Stimulated activated memory B cell treated with anti-CD40 and anti-IgM and Interleukin-4, amounts not matched to agents 10 μg/mL and 1 μg/mL and 100 μg/mL, for 72 hours (primary cell): Measurements from ENCODE around the gene STPG1.

Experiments
- ATAC-seq: fragments of 150-1000 bp; cut with Tn5 transposase; 2 replicates; pipeline ENCODE4 v1.10.0; 2021
- H3K27ac Mint-ChIP-seq: one replicate; pipeline ENCODE4 v1.8.0; 2022; ENCODE audit warnings: mild to moderate bottlenecking, mixed read lengths
- H3K27me3 Mint-ChIP-seq: one replicate; pipeline ENCODE4 v1.8.0; 2022; ENCODE audit warnings: mixed read lengths
- H3K36me3 Mint-ChIP-seq: one replicate; pipeline ENCODE4 v1.8.0; 2022; ENCODE audit warnings: mixed read lengths
- H3K4me1 Mint-ChIP-seq: one replicate; pipeline ENCODE4 v1.8.0; 2022; ENCODE audit warnings: mixed read lengths
- H3K4me3 Mint-ChIP-seq: one replicate; pipeline ENCODE4 v1.8.0; 2022; ENCODE audit warnings: mild to moderate bottlenecking, moderate library complexity, mixed read lengths
- H3K9me3 Mint-ChIP-seq: one replicate; pipeline ENCODE4 v1.8.0; 2022; ENCODE audit warnings: mixed read lengths

Gene STPG1

GRCh38 chr1:24391882-24392603 is 21.5 kb downstream of the STPG1 start:
- Mint-ChIP-seq H3K36me3 (peaks cover 8% of the 10 kb centered on the region), H3K4me3 (peak overlapping the region; percentile 71)

GRCh38 chr1:24390924-24391782 is 22.4 kb downstream of the STPG1 start:
- Mint-ChIP-seq H3K36me3 (peaks cover 15% of the 10 kb centered on the region), H3K27me3 (no peaks in the 10 kb centered on the region), H3K4me3 (peak overlapping the region; percentile 71), H3K4me1 (peaks cover 50% of the 10 kb centered on the region), H3K9me3 (no peaks in the 10 kb centered on the region), H3K27ac (peak overlapping the region; percentile 97)
- peak; percentile 79 for ATAC-seq

More at GRCh38 chr1:24391882-24392603, 21.5 kb downstream of the STPG1 start:
- Mint-ChIP-seq H3K4me1 (peaks cover 41% of the 10 kb centered on the region), H3K27ac (peak overlapping the region; percentile 97), H3K27me3 (no peaks in the 10 kb centered on the region), H3K9me3 (no peaks in the 10 kb centered on the region)
- peak; percentile 87 for ATAC-seq

- Mint-ChIP-seq H3K27me3 (no peaks in the 10 kb centered on the region), H3K9me3 (no peaks in the 10 kb centered on the region), H3K4me3 (no peak overlapping the region), H3K27ac (no peak overlapping the region), H3K4me1 (peaks cover 60% of the 10 kb centered on the region), H3K36me3 (peaks cover 8% of the 10 kb centered on the region)
- ATAC-seq, result no peak
Observed at GRCh38 chr1:24389231-24389678, 24.3 kb downstream of the STPG1 start.

GRCh38 chr1:24388331-24388885 is 25.2 kb downstream of the STPG1 start:
- Mint-ChIP-seq H3K36me3 (peaks cover 7% of the 10 kb centered on the region), H3K4me3 (no peak overlapping the region), H3K4me1 (peaks cover 56% of the 10 kb centered on the region), H3K27ac (peak overlapping the region; percentile 27), H3K9me3 (no peaks in the 10 kb centered on the region), H3K27me3 (no peaks in the 10 kb centered on the region)
- no peak for ATAC-seq

- Mint-ChIP-seq H3K9me3 (no peaks in the 10 kb centered on the region), H3K36me3 (peaks cover 13% of the 10 kb centered on the region), H3K4me3 (no peak overlapping the region), H3K27me3 (no peaks in the 10 kb centered on the region), H3K27ac (peak overlapping the region; percentile 27), H3K4me1 (peaks cover 49% of the 10 kb centered on the region)
- no peak for ATAC-seq
Observed at GRCh38 chr1:24387636-24388175, 25.9 kb downstream of the STPG1 start.

GRCh38 chr1:24386931-24387330 is 26.7 kb downstream of the STPG1 start:
- H3K27ac Mint-ChIP-seq, result peak overlapping the region; percentile 64
- ATAC-seq, result no peak
- no peaks in the 10 kb centered on the region for H3K9me3 Mint-ChIP-seq
- peaks cover 41% of the 10 kb centered on the region for H3K4me1 Mint-ChIP-seq
- no peak overlapping the region for H3K4me3 Mint-ChIP-seq
- H3K36me3 Mint-ChIP-seq, result peaks cover 13% of the 10 kb centered on the region
- no peaks in the 10 kb centered on the region for H3K27me3 Mint-ChIP-seq

- Mint-ChIP-seq H3K36me3 (peaks cover 13% of the 10 kb centered on the region), H3K9me3 (no peaks in the 10 kb centered on the region), H3K4me3 (no peak overlapping the region), H3K4me1 (peaks cover 35% of the 10 kb centered on the region), H3K27me3 (no peaks in the 10 kb centered on the region), H3K27ac (peak overlapping the region; percentile 64)
- ATAC-seq, result no peak
Observed at GRCh38 chr1:24386241-24386640, 27.3 kb downstream of the STPG1 start.

GRCh38 chr1:24385160-24385940 is 28.2 kb downstream of the STPG1 start:
- H3K4me3 Mint-ChIP-seq, result peak overlapping the region; percentile 18
- H3K27ac Mint-ChIP-seq, result peak overlapping the region; percentile 31
- peak; percentile 46 for ATAC-seq
- H3K36me3 Mint-ChIP-seq, result peaks cover 13% of the 10 kb centered on the region
- H3K27me3 Mint-ChIP-seq, result no peaks in the 10 kb centered on the region
- peaks cover 31% of the 10 kb centered on the region for H3K4me1 Mint-ChIP-seq
- no peaks in the 10 kb centered on the region for H3K9me3 Mint-ChIP-seq

- peaks cover 13% of the 10 kb centered on the region for H3K36me3 Mint-ChIP-seq
- H3K4me1 Mint-ChIP-seq, result peaks cover 31% of the 10 kb centered on the region
- no peaks in the 10 kb centered on the region for H3K27me3 Mint-ChIP-seq
- no peaks in the 10 kb centered on the region for H3K9me3 Mint-ChIP-seq
- peak overlapping the region; percentile 20 for H3K4me3 Mint-ChIP-seq
- H3K27ac Mint-ChIP-seq, result peak overlapping the region; percentile 31
- peak; percentile 79 for ATAC-seq
Observed at GRCh38 chr1:24384251-24385090, 29.1 kb downstream of the STPG1 start.

GRCh38 chr1:24383381-24383940 is 30.1 kb downstream of the STPG1 start:
- Mint-ChIP-seq H3K4me1 (peaks cover 31% of the 10 kb centered on the region), H3K9me3 (no peaks in the 10 kb centered on the region), H3K4me3 (no peak overlapping the region), H3K27me3 (no peaks in the 10 kb centered on the region), H3K36me3 (peaks cover 19% of the 10 kb centered on the region), H3K27ac (peak overlapping the region; percentile 31)
- ATAC-seq, result no peak

- Mint-ChIP-seq H3K36me3 (peaks cover 23% of the 10 kb centered on the region), H3K27me3 (no peaks in the 10 kb centered on the region), H3K27ac (no peak overlapping the region), H3K4me3 (no peak overlapping the region), H3K9me3 (no peaks in the 10 kb centered on the region), H3K4me1 (peaks cover 31% of the 10 kb centered on the region)
- ATAC-seq, result no peak
Observed at GRCh38 chr1:24382165-24382577, 31.4 kb downstream of the STPG1 start.

GRCh38 chr1:24381256-24381655 is 32.3 kb downstream of the STPG1 start:
- Mint-ChIP-seq H3K4me1 (peaks cover 23% of the 10 kb centered on the region), H3K9me3 (no peaks in the 10 kb centered on the region), H3K4me3 (no peak overlapping the region), H3K36me3 (peaks cover 16% of the 10 kb centered on the region), H3K27me3 (no peaks in the 10 kb centered on the region), H3K27ac (peak overlapping the region; percentile 17)
- ATAC-seq, result no peak

GRCh38 chr1:24380508-24380907 is 33.1 kb downstream of the STPG1 start:
- Mint-ChIP-seq H3K27ac (no peak overlapping the region), H3K4me3 (no peak overlapping the region), H3K27me3 (no peaks in the 10 kb centered on the region), H3K36me3 (peaks cover 16% of the 10 kb centered on the region), H3K9me3 (no peaks in the 10 kb centered on the region), H3K4me1 (peaks cover 17% of the 10 kb centered on the region)
- ATAC-seq, result no peak
